Prostate gland (tissue), 2 donors: ENCODE data around the gene LY86.

Experiments used
- POLR2A ChIP-seq: fragments of 450-650 bp; IDR thresholded peaks from one replicate; pipeline ENCODE4 v1.6.1; 2016; ENCODE audit warnings: antibody characterized with exemption, mild to moderate bottlenecking
- TF ChIP-seq, protein P1 (sequence below), 4 experiments: fragments of 200-600 bp in 2 of 4; fragments of 450-650 bp in 2 of 4; sonication (generic) in 2 of 4; IDR thresholded peaks; 1 replicate in 3 of 4; 2 replicates in 1 of 4; pipeline ENCODE4 v1.5.1; 2016 to 2019; ENCODE audit warnings: antibody characterized with exemption in 4 of 4, mild to moderate bottlenecking in 2 of 4, moderate library complexity in 2 of 4

- TF ChIP-seq, protein P1, sequence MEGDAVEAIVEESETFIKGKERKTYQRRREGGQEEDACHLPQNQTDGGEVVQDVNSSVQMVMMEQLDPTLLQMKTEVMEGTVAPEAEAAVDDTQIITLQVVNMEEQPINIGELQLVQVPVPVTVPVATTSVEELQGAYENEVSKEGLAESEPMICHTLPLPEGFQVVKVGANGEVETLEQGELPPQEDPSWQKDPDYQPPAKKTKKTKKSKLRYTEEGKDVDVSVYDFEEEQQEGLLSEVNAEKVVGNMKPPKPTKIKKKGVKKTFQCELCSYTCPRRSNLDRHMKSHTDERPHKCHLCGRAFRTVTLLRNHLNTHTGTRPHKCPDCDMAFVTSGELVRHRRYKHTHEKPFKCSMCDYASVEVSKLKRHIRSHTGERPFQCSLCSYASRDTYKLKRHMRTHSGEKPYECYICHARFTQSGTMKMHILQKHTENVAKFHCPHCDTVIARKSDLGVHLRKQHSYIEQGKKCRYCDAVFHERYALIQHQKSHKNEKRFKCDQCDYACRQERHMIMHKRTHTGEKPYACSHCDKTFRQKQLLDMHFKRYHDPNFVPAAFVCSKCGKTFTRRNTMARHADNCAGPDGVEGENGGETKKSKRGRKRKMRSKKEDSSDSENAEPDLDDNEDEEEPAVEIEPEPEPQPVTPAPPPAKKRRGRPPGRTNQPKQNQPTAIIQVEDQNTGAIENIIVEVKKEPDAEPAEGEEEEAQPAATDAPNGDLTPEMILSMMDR (IDR thresholded peaks at IDR 0.05), result no peak
- TF ChIP-seq POLR2A, result no peak
Observed at GRCh38 chr6:6629402-6629801, 40.9 kb downstream of the LY86 start.
